HG02759 (cell line): ENCODE data around the gene GAS7.
A peak's percentile ranks its signal among the peaks of the same experiment; 100 is the strongest.
"Not testable (repeated sequence)": the region's sequence is repeated elsewhere in the genome, so short reads cannot be mapped to it uniquely, and the experiment has no call there.

Source experiments
- ATAC-seq: cut with Tn5 transposase; IDR thresholded peaks from one replicate; pipeline ENCODE4 v1.9.1; 2021; ENCODE audit warnings: mild to moderate bottlenecking, moderate library complexity; ENCODE audit not compliant: unreplicated experiment

GAS7 gene

DNA sequence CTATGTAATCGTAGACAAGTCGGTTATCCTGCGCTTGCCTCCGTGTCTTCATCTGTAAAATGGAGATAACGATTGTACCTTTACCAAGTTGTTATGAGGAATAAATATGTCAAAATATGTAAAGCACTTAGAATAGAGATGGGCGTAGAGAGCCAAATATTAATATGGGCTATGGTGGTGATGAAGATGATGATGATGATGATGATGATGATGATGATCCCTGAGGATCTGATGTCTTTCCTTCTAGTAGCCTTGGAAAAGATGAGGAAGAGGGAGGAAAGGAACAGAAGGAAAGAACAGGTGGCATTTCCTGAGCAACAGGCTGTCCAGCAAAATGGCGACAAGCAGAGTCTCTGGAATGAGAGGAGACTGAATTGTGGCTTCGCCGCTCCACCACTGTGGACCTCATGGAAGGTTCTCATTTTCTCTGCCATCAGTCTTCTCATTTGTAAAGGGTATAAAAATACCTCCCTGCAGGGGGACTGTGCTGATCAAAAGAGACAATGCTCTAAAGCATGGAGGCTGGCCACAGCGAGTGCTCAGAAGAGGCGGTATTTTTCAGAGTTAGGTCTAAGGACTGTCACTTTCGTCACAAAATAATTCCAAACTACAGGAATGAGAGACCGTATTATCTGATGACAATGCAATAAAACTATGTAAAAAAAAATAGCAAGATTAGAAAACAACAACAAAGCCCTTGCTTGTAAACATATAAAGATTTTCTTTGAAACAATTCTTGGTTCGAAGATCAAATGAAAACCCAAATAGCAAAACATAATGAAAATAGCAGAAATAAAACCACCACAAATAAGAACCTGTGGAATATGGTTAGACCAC, 276.2 kb downstream of the GAS7 start:
- ATAC-seq: no peak

DNA sequence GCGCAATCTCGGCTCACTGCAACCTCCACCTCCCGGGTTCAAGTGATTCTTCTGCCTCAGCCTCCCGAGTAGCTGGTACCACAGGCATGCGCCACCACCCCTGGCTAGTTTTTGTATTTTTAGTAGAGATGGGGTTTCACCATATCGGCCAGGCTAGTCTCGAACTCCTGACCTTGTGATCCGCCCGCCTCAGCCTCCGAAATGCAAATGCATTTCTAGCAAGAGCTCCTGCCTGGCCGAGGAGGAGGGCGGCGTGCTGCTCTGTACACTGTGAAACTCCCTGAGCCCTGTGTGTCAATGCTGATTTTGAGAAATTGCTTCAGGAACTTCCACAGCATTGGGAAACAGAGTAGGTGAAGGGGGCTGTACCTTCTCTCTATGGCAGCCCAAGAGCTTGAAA, 277.2 kb downstream of the GAS7 start:
- not testable (repeated sequence) for ATAC-seq

DNA sequence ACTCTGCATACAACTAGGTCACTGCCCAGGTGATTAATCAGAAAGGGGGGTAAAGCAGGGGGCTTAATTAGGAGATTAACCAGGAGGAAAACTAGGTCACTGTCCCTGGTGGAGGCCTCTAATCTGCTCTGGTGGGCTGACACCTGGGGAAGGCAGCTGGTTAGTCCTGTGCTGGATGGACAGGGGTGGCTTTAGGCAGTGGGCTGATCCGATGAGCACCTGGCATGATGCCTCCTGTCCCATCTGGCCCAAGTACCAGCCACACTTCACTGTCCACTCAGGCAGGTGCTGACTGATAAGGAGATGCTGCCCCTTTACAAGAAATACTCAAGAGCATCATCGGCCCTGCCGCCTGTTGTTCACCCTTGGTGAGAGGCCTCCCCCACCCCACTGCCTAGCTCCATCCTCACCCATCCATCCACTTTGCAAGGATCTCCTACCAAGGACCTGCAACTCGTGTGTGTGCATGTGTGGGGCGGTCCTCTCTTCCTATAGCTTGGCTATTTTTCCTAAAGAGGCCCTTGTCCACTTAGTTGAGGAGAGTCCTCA, 279.5 kb downstream of the GAS7 start:
- no peak for ATAC-seq

DNA sequence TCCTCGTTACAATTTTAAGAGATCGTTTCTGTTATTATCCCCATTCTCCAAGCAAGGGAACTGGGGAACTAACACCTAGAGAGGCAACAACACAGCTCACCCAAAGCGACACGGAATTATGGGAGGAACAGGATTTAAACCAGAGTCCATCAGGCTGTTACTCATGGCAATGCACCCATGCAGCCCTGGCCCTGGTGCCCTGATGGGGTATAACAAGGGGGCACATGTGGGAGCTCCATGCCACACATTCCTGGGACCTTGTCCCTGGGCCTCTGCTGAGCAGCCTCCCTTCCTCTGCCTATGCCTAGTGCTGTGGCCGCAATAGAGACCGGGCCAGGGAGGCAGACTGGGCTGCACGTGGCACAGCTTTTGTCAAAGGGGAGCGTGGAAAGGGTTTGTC, 280.1 kb downstream of the GAS7 start:
- no peak for ATAC-seq

DNA sequence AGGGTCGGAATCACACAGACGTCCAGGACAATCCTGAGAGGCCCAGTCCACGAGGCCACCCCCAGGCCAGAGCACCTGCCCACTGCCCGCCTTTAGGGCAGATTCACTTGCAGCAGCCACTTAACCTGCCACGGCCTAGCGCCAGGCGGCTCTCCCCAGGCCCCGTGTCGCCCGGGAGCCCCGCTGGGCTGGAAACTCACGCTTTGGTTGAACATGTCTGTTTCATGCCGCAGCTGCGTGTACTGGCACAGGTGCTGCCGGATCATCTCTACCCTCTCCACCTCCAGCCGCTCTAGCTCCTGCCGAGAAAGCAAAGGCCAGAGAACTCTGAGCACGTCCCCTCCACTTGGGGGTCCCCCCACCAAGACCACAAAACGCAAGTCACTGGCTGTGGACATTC, 280.6 kb downstream of the GAS7 start:
- no peak for ATAC-seq

DNA sequence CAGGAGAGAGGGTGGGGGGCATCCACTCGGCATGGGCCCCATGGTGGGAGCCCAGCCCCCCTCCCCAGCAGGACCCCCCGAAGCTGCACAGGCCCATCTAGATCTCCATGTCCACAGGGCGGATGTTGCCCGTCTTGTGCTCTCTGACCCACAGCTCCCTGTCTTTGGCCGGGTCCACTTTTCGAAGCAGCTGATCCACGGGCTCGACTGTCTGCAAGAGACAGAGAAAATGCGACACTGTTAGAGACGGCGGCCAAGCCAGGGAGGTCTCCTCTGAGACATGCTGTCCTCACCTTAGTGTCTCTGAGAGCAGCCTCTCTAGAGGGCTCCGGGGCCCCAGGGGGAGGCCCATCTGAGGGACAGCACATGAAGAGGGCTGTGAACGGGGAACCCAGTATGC, 281.3 kb downstream of the GAS7 start:
- no peak for ATAC-seq

DNA sequence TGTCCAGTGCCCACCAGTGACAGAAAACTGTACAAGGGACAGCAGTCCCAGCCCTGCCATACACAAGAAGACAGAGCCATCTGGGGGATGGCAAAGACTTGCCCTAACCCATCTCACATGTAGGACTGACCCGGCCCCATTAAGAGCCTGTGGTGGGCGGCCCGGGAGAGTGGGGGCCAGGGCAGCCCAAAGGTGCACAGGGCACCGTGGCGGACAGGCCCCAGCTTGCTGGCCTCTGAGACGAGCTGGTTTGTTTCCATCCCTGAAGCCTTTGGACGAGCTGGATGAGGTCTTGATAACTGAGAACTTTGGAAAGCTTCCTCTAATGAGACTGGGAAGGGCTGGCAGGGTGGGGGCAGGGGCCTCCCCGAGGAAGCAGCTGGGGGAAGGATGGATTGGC, 282.3 kb downstream of the GAS7 start:
- ATAC-seq: no peak

DNA sequence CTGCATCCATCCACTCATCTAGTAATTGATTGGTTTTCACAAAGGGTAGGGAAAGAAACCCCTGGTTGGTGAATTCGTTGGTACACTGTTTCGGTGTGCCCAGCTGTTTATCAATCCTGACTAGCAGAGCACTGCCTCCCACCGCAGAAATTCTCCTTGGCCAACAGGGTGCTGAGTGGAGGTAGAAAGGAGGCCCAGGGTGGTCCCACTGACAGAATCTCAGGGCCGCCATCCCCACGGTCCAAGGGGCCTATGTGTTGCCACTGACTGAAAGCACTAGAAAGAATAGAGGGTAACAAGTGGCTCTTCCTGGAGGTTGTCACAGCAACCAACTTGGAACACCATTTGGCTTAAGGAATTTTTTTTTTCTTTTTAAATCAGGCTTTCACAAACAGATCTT, 284.9 kb downstream of the GAS7 start:
- ATAC-seq: no peak

DNA sequence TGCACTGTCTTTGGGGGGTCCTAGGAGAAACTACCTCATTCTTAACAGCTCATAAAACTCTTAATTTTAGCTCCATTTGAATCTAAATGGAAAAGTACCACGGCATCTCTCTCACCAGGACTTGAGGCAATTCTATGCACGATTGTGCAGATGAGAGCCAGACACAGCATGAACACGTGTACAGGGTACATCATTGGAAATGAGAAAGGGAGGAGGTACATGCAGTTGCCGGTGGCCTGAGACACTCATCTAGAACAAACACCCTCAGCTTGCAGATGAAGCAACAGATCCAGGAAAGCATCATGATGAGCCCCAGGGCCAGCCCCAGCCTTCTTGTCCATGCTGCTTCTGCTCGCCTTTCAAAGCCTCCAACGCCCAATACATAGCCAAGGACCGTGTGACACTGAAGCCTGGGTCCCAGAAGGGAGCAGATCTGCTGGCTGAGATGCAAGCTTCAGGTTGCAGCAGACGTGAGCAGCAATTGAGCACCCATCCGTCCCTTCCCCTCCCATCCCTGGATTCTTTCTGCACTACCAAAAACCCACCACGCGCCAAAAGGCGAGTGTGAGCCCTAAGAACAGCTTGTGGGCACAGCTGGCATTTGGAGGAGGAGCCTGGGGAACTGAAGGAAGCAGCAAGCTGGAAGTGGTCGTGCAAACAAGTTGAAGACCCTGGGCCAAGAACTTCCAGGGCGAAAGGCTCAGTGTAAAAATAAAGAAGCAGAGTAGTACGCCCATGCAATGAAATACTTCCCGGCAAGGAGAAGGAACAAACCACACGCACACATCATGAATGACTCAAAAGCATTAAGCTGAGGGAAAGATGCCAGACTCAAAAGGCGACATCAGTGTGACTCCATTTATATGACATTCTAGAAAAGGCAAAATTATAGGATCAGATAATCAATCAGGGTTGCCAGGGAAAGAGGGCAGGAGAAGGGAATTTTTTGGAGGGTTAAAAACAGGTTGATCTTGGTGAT, 286.0 kb downstream of the GAS7 start:
- no peak for ATAC-seq

DNA sequence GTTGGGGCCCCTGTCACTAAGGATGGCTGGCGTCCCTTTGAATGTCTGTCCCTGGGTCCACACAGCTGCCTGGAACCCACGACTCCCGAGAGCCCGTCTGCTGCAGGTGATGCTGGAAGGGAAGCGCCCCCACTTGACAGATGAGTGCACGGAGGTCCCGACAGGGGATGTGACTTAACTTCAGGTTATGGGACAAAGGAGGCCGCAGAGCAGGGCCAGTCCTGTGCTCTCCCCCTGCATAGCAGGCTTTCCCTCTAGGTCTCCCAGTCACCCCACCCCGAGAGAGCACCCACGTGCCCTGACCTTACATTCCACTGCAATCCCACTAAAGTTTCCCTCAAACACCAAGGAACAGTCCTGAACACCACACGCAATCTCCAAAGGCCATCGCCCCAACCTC, 287.3 kb downstream of the GAS7 start:
- no peak for ATAC-seq

DNA sequence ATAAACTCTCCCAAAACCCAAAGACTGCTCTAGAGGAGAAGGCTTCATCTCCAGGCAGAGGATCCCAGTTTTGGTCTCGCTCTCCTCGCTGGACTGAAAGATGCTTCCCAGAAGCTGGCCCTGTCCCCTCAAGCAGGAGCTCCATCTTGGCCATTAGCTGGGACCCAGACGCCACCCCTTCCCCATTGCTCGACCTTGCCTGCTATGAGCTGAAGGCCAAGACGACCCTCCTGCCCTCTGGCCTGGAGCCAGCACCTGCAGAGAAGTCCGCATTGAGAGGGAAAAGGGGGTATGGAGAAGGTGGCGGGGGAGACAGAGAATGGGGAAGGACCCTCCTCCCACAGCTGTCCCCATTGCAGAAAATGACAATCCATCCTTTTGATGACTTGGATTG, 289.8 kb downstream of the GAS7 start:
- ATAC-seq: no peak

DNA sequence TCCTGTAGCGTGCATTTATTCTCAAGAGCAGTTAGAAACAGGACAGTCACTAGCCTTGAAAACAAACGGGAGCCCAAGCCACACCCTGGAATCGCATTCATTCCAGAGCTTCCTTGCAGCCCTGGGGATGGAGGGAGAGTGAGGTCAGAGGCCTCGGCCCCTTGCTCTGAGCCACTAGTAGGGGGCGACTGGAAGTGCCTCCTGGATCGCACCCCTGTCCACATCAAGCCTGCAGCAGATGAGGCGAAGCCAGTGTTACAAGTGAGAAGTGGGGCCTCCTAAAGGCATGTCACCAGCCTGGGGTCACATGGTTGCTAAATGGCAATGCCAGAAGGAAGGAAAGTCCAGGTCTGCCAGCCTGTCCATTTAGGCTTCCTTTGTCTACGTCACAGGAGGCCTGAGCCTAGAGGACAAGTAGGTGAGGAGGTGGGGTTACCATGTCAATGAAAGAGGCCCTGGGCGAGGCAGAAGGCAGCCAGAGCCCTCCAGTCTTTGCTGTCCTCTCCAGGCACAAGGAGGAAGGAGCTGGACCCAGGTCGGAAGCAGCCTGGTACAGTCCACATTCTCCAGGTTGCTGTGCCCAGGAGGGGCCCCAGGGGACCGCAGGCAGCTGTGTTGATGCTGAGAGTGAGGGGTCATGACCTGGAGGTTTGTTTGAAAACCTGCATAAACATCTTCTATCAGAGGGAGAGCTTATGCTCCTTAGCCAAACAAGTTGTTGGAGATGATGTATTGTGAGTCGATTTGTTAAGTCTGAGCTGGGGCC, 290.3 kb downstream of the GAS7 start:
- ATAC-seq: no peak

DNA sequence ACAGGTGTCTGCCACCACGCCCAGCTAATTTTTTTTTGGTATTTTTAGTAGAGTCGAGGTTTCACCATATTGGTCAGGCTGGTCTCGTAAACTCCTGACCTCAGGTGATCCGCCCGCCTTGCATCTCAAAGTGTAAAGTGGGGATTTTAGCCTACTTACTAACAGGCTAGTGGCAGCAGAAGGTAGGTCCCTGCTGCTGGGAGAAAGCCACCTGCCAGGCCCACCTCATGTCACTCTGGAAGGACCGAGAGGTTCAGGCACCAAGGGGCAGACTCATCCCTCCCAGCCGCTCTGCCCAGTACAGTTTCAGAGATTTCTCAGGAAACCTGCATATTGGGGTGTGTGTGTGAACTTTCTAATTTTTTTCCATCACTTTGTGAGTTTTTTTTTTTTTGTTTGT, 291.3 kb downstream of the GAS7 start:
- no peak for ATAC-seq

DNA sequence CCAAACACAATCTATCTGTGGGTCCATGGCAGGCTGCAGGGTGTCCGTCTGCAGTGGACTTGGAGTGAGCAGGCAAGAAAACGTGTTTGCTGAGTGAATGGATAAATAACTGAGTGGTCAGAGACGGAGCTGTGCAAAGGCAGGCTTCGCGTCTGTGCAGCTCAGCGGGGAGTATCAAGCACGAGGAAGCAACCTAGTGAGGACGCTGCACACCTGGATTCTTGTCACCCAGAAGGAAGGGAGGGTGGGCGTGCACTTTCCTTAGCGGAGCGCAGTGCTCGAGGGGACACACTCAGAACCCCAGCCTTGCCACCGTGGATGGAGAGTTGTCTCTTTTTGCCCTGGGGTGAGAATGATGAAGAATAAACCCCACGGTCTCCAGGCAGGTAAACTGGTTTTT, 291.8 kb downstream of the GAS7 start:
- no peak for ATAC-seq

DNA sequence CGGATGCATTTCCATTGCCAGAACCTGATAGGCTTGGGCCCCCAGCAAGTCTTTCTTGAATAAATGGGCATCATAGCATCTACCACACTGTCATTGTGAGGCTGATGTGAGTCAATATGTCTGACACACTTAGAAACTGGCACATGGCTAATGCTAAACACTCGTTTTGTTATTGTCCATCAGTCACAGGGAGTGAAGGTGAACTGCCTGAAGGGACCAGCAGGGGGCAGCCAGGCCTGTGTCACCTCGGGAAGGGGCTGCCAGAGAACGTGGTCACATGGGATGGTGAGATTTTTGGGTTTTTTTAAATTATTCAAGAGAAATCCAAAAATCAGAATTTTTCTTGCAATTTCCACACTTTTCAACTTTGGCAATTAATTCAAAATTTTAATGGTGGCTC, 292.5 kb downstream of the GAS7 start:
- ATAC-seq: peak; percentile 58

DNA sequence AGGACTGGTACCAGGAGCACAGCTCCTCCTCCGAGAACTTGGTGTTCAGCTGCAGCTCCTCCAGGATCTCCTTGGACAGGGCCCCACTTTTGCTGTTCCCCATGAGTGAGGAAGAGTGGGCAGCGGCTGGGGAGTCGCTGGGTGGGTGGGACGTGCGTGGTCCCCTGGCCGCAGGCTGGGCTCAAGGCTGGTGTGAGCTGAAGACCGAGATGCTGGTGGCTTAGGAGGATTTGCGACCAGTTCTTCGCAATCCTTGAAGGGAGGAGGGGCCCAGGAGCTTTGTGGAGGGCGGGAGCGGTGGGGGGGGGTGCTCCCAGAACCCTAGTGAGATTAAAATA, 293.4 kb downstream of the GAS7 start, which contains the start of gene RCVRN:
Gene RCVRN, minus strand, starts transcription at position 194 of the 338 bp plus-strand sequence. Its CDS starts 91 bp downstream, at position 103.
- no peak for ATAC-seq

DNA sequence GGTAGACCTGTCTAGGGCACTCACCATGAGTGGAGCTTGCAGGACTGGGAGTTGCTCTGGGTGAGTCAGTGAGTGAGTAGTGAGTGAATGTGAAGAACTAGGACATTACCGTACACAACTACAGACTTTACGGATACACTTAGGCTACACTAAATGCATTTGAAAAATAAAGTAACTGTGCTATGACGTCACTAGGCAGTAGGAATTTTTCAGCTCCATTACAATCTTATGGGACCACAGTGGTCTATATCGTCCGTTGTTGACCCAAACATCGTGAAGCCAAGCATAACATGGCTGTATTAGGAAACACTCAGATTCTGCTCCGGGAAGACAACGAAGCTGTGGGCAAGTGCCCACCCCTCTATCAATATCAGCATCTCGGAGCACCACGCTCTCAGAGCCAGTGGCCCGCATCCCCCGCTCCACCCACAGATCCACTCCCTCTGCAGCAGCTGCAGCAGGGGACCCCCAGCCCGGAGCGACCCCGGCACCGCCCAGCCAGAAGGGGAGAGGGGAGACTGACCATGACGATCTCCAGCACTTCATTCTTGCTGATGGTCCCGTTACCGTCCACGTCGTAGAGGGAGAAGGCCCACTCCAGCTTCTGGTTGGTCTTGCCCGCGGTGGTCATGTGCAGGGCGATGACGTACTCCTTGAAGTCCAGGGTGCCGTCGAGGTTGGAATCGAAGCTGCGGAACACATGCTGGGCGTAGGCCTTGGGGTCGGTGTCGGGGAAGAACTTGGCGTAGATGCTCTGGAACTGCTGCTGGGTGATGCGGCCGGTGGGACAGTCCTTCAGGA, 293.9 kb downstream of the GAS7 start:
- ATAC-seq: no peak

DNA sequence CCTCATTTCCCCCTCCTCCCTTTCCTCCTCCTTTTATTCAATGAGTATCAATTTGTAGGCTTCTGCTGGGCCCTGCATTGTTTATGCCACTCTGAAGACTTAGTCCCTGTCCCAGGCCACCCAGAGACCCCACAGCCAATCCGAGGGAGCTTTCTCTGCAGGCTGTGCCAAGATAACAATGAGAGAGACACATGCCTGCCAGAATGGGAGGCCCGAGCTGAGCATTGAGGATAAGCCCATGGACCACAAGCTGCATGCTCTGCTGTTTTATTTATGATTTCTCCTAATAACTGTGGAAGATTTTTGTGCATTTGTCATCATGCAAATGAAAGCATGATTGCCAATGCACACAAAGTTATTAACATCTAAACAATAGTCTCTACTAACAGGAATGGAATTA, 296.3 kb downstream of the GAS7 start:
- no peak for ATAC-seq

DNA sequence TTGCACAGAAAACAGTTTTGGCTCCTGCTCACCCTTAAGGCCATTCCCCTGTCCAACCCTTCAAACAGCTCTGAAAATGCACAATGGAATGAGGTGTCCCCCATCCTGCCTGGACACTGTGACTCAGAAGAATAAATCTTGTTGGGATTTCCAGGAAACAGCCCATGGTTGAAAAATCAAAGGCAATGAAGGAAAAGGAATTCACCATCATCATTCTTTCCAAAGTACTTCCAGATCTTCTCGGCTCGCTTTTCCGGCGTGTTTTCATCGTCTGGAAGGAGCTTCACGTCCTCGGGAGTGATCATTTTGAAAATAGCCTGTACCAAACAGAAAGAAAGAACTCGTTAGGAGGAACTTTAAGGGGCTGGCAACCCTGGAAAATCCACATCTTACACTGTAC, 297.6 kb downstream of the GAS7 start:
- no peak for ATAC-seq

DNA sequence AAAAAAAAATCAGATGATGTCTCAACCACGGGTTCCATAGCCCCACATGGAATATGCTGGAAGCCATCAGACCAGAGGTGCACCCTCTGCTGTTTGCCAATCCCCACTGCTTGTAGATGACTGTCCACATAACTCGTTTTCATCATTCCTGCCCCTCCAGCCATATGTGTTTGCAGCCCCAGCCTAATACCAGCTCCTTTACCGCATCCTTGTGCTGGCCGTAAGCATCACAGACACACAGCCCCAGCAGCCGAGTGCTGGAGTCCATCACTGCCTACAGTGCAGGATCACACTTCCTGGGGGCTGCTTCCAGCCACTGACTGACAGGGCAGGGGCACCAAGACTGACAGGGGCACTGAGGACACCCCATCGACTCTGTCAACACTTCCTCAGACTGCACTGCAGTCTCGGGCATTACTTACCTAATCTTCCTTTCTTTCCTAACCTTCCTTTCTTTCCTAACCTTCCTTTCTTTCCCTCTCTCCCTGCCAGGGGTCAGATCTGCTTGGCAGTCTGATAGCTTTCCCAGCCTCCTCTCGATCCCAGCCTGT, 298.3 kb downstream of the GAS7 start:
- no peak for ATAC-seq
